GM18861 (cell line): Measurements from ENCODE around the gene ZNF219.

Source experiments
- ATAC-seq: cut with Tn5 transposase; IDR thresholded peaks from one replicate; pipeline ENCODE4 v1.9.1; 2021; ENCODE audit not compliant: unreplicated experiment

Gene ZNF219

DNA sequence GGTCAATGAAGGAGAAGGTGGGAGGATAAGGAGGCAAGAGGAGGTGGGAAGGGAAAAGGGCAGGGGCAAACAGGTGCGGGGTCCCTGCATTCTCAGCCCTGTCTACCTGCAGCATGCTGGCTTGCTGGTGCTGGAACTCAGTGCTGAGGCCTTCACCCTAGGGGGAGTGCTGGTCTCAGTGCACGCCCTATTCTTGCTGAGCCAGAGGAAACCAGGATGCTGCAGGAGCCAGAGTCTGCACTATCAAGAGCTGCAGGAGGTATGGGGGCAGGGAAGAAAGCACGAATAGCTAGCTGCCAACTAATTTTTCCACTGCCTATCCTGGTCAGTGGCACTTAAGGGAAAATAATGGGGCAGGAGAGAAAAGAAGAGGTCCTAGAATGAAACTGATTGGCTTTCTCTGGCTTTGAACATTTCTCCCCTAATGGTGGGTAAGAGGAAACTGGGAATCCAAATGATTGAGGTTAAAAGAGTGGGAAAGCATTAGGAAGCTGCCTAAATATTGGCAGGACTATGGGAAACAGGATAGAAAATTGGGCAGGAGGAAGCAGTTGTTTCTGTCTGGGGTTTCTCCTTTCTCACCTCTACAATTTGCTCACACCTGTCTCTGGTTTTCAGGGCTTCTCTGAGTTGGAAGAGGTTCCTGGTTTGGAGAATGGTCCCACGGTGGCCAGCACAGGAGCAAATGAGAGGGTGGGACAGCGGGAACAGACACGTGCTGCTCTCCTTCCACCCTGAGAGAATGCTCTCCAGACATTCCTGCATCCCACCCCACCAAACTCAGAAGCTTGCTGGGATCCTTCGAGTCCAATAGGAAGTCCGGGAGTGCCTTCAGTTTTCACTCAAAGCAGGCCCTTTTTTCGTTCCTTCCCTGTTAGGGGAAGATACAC is 4.3 kb upstream of the ZNF219 start:
- ATAC-seq, result no peak

DNA sequence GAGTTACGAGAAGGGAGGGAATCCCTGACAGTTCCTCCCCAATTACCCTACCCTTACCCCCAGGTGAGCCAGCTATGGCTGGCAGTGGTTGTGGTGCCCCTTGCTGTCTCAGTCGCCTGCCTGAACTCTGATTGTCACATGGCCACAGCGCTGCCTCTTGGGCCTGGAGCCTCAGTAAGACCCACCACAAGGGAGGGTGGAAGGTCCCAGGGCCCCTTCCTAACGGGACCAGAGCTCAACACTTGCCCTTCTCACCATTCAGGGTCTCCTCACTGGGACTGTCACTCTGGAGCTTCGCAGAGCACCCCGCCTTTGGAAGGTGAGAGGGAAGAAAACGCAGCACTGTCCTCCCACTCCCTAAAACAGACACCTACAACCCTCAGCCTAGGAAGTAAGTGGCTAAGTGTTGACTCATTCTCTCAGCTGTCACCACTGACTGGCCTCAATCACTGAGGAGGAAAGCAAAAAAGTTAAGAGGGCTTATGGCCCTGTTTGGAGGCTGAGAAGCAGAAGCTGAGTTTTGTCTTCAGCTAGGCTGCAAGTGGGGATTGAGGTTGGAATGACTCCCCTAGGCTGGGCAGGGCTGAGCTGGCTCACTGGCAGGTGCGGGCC is 3.5 kb upstream of the ZNF219 start:
- ATAC-seq, result no peak

DNA sequence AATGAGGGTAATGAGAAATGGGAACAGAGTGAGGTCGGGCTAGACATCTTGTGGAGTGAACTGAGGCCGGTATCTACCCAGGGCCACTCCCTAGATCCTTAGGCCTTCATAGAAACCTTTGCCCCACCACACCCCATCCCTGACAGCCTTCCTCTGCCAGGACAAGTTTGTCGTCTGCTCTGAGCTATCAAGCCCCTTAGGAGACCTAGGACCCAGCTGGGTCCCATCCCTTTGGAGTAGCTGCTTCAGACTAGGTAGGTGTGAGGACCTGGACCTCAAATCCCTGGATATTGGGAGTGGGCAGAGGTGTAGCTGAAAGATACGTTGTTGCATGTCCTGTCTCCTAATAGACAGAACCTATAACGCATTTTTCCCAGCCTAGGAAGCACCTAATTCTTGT is 2.5 kb upstream of the ZNF219 start, which contains the start of gene TMEM253:
TSS of gene TMEM253 (plus strand) at position 136 of the 400 bp plus-strand sequence. CDS start 278 bp downstream, outside the sequence.
- no peak for ATAC-seq

DNA sequence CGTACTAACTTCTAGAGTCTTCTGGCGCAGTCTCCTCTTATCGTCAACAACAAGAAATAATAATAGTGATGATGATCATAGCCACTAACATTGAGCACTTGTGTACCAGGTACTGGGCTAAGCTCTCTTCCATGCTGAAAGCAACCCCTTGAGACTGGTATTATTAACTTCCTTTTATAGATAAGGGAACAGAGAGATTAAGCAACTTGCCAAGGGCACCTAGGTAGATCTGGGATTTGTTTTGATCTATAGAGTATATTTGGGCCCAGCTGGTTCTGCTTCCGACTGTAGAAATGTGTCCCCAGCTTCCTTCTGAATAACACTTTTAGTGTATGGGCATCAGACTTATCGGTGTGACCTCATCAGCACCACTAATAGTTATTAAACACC is 1.1 kb upstream of the ZNF219 start:
- ATAC-seq, result no peak

DNA sequence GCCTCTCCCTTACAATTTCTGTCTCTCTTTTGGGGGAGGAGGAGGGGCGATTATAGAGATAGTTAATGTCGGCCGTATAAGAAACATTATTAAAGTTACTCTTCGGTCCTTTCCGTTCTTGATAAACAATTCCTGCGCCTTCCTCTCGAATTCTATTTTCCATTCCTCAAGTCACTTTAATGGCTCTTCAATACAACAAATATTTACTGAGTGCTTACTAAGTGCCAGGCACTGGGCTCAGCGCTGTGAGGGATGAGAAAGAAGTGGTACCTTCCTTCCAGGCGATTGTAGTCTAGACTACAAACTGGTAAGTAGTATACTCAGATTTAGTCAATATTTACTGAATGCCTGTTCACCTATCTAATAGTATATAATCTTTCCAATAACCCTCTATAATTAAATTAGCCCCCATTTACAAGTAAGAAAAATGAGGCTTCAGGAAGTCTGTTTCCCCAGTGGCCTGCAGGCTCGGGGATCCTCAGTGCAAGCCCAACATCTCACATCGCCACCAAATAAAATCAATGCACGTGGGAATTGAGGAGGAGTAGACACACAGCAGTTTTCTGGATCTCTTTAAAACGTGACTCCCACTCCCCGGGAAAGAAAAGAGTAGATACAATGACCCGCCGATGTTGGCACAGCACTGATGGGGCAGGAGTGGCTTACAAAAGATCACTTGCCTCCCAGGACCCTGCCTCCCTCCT is 589 bp upstream of the ZNF219 start:
- no peak for ATAC-seq

DNA sequence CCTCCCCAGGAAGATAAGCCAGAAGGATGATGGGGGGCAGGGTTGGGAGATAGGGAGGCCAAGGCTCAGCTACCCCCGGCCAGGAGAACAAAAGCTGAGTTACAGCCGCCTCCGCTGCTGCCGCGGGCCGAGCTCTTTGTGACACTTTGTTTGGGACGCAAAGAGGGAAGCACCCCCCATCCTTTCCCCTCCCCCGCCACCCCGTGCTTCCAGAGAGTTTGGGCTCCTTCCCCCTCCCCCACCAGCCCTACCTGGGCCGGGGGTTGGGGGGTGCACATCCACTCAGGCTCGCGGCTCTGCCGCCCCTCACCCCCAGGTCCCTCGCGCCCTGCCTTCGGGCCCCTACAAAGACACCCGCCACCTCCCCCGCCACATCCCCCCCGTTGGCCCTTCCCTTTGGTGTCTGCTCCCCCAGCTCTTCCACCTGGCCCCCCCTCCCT is 799 bp downstream of the ZNF219 start:
- no peak for ATAC-seq

DNA sequence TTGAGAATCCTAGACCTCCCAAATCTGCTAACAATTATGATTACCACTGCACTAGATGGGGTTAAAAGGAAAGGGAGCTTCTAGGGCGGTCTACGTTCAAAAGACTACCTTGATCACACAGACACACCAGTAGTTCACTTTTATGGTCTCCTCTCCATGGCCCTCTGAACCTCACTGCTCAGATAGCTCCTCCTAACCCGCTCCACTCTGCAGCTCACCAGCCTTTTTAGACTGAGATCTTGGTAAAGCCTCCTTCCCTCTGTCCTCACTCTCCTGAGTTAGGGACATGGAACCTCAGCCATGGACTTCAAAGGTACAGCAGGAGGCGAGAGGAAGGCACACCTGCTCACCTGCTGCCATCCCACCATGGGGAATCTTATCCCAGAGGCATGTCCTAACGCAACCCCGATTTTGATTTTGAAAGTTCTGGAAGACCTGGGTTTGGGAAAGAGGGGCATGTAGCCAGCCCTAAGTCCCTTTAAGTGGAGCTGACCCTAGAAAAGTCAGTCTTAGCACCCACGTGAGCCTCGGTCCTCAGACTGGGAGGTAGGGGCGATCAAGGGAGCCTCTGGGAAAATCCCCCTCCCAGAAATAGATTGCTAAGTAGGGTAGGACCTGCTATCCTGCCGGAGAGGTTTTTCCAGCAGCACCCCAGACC is 1.3 kb downstream of the ZNF219 start:
- no peak for ATAC-seq

DNA sequence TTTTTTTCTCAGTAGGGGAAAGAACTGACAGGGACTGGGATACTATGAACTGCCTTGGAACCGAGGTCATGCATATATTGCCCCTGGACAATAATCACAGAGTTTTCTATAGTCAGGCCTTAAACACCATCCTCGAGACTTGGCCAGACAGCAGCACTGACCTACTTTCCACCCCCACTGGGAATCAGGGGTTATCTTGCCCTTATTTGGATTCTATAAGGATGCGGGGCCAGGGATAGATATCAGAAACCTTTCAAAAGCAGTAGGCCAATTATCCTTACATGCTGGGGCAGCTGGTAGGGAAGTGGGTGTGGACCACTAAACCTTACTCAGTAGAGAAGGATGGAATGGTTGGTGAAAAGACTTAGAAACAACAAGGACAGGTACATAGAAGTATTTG is 2.0 kb downstream of the ZNF219 start:
- no peak for ATAC-seq

DNA sequence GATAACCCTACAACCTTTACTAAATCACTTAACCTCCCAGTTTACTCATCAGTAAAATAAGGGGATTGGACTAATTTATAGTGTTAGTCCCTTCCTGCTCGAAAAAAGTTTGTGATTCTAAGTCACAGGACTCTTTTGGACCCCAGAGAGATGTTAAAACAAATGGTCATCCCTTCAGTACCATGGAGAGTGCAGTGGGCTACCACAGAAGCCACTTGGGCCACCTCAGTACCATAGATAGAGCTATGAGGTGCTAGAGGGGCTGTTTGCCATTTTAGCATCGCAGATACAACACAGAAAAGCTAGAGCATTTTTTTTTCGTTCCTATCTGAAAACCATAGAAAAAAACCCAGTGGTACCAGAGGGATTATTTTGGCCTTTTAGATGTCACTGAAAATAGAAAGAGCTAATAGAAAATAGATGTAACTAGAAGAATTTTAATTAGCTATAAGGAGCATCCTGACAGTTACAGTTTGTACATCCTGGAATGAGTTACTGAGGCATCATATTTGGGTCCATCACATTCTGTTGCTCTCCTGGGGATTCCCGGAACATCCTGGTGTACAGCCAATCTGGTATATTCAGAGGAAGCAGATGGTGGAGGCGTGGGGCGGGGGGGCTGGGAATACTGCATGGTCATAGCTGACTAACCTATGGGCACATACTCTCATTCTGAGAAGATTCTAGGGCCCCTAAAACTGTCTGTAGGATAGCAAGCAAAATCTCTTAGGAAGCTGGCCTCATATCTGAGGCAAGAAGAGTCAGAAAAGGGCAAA is 2.8 kb downstream of the ZNF219 start:
- ATAC-seq, result no peak

DNA sequence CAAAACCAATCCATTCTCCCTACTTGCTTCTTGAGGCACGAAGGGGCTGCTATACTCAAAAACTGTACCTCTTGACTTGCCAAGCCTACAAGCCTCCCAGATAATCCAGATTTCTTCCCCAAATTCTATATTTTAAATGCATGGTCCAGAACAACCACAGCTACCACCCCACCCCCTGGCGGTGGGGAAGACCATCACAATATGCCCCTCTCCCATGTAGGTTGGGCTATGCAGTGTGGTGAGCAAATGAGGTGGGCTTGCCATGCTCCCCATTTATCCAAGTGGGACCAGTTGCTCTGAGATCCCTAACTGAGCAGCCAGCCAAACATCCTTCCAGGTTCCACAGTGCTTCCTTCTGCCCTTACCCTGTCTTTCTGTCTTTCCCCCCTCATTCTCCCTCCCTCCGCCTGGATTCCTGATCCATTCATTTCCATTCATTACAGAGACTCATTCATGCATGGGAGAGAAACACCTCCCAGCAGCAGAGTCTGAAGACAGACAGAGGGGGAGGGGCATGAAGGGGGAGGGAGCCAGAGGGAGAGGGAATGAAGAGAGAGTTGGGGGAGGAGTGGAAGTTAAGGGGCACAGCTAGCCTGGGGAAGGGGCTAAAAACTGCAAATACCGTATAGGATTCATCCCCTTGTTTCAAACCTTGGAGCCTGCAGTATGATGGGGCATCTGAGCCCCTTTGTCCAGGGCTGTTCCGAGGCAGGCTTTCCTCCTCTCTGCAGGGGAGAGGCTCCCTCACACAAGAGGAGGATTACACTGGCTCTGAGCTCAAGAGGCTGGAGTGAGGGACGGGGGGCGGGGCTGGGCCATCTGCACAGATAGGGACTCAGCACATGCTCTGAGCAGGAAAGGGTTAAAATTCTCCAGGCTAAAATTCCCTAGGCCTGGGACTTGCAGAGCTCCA is 4.4 kb downstream of the ZNF219 start:
- ATAC-seq, result no peak

DNA sequence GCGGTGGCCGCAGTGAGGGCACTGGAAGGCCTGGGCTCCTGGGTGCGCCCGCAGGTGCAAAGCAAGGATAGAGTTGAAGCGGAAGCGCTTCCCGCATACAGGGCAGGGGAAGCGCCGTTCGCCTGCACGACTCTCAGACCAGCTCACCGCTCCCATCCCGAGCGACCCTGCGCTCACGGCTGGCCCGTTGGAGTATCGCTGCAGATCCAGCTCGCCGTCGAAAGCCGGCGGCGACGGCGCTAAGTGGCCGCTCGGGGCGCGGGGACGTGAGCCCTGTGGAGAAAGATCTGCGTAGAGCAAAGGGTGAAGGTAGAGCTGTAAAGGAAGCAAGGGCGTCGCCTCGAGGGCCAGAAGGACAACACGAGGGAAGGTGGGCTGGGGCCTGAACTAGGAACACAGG is 5.4 kb downstream of the ZNF219 start:
- ATAC-seq, result no peak

DNA sequence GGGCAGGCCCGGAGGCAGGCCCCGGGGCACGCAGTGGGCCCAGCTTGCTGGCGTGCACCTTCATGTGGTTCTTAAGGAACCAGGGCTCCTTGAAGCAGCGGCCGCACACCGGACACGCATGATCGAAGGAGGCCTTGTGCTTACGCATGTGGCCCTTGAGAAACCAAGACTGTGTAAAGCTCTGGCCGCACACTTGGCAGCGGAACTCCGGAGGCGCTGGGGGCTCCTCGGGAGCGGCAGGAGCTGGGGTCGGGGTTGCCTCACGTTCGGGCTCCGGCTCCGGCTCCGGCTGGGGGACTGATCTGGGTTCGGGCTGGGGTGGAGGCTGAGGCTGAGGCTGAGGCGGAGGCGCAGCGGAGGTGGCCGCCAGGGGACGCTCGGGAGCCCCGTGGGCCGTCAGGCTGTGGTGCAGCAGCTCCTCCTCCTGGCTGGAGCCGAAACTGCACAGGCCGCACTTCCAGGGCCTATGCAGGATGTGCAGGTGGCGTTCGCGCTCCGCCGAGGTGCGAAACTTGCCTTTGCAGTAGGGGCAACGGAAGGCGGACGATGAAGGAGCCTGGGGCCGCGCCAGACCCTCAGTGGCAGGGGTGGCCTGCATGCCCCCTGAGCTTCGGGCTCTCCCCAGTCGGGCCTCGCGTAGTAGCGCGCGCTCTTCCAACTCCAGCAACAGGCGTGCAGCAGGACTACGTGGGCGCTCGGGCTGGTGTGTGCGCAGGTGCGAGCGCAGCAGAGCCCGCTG is 6.0 kb downstream of the ZNF219 start:
- ATAC-seq, result peak; percentile 77

DNA sequence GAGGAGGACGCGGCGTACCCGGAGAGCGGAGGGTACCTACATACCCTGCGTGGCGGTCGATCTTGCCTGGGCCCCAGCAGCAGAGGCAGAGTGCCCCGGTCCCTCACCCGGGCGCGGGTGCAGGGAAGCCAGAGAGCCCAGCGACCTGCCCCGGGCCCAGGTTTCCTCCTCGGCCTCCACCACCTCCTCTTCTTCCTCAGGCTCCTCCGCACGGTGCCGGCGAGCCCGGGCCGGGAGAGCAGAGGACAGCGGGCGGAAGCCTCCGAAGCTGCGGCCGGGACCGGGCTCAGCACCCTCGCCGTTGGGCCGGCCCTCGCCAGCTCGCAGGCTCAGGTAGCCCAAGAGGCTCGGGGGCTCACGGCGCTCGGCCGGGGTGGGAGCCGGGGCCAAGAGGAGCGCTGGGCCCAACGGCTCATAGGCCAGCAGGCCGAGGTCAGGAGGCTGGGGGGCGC is 6.6 kb downstream of the ZNF219 start:
- ATAC-seq, result no peak

DNA sequence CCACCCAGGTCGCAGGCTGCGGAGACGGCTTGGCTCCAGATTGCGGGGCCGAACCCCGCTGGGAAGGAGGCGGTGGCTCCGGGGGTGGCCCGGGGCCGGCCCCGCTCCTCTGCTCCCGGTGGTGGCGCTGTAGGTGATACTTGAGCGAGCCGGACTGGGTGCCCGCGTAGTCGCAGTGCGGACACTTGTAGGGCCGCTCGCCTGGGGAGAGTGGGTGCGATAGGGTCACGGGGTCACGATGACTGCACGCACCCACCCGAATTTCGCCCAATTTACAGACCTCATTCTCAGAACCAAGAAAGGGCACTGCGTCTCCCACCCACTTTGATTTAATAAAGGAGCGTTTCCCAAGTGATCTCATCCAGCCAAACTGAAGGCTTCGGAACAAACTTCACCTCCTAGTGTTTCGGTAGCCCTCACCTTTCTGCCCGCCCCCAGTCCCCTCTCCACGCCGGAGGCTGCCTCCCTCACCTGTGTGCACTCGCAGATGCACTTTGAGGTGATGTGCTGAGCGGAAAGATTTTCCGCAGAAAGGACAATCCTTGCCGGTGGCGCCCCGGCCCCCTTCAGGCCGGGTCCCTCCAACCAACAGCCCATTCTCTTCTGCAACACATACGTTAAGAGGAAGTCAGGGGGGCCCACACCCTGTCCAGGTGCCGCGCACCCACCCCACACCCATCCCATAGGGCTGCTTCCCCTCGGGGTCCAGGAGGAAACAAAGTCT is 7.4 kb downstream of the ZNF219 start:
- no peak for ATAC-seq

DNA sequence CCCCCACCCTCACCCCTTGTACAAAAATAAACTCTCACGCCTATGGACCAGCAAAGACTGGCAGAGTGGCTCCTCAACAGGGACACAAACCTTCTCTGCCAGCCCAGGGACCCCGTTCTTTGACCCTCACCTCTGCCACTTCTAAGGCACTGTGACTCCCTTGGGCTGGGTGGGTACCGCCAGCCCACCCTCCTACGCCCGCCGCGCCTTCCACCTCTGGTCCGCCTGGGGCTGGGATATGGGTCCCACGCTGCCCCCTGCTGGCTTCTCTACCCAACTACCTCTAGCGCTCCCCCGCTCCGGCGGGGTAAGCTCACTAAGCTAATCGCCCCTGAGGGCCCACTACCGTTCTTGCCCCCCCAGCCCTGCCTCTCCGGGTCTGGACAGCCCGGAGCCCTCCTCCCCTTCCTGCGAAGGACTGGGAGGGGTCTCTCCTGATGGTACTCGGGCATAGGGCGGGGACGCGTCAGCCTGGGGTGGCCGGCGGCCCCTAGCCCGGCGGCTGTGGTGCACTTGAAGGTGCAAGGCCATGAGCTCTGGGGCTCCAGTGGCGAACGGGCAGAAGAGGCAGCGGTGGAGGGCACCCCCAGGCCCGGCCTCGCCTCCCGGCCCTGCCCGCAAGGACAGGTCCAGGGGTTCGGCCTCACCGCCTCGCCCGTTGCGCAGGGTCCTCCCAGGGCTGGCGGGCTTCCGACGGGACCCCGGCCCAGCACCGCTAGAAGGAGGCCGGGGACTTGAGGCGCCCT is 8.1 kb downstream of the ZNF219 start:
- no peak for ATAC-seq

DNA sequence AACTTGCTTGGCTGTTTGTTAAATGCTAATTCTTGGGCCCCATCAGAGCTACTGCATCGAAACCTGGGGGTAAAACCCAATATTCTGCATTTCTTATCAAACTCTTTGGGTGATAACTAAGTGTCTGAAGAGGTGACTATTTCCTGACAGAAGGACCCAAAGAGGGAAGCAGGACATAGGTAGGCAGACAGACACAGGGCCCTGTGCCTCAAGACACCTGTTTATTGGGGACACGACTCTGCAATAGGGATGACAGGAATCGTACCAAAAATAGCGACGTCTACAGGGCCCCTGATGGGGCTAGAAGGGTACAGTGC is 8.6 kb downstream of the ZNF219 start:
- no peak for ATAC-seq

DNA sequence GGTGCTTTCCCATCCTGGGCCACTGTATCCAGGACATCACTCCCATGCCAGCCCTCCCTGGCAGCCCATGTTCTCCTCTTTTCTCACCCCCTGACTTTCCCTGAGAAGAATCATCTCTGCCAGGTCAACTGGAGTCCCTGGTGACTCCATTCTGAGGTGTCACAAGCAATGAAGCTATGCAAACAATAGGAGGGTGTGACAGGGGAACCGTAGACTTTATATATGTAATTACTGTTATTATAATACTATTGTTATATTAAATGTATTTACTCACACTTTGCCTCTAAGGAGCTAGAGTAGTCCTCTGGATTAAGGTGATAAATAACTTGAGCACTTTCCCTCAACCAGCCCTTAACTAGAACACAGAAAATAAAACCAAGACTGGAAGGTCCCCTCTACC is 9.2 kb downstream of the ZNF219 start:
- ATAC-seq, result no peak

DNA sequence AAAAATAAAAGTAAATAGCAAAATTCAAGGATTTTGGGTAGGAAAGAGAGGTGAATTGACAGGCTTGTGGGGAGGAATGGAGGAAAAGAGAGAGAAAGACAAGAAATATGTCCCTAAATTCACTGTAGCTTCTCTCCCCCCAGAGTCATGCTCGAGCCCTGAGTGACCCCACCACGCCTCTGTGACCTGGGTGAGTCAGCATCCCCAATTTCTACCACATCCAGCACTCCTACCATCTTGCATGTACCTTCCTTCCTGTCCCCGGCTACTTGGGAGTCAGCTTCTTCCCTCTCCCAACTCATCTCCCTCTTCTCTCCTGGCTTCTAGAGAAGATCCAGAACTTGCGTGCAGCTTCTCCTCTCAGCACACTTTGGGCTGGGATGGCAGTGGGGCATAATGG is 9.8 kb downstream of the ZNF219 start:
- ATAC-seq, result no peak
